HCT116 (cell line): ENCODE data around the gene TWIST2. TPM values are rescaled to one million over a fixed set of nuclear protein-coding genes. Genes with fewer than 3 reads are reported as not detected.

ENCODE experiments used
- ATAC-seq: fragments of 200-7000 bp; cut with Tn5 transposase; 2 replicates; pipeline ENCODE4 v1.9.1; 2020; ENCODE audit warnings: mild to moderate bottlenecking, moderate library complexity
- BruUV-seq: library from RNA; stranded (reverse); fragments of 400-500 nt; replicated peaks from 2 replicates; lab custom pipeline; 2021; lab: Mats Ljungman, UMichigan
- CTCF ChIA-PET: fragments of 300-600 bp; sonication (Branson Sonifier 250); formaldehyde crosslinking; loops from one replicate; lab custom pipeline; 2021; ENCODE audit warnings: antibody characterized with exemption; lab: Charles Lee
- POLR2A ChIA-PET: fragments of 300-600, 350-600 bp; sonication (Branson Sonifier 250); formaldehyde crosslinking; loops from one replicate; lab custom pipeline; 2021; ENCODE audit warnings: antibody characterized with exemption; lab: Charles Lee
- RAD21 ChIA-PET, 2 experiments: fragments of 300-600 bp; sonication (Branson Sonifier 250); formaldehyde crosslinking; loops; one replicate each; lab custom pipeline; 2023; ENCODE audit warnings: low total read pairs in 2 of 2; ENCODE audit not compliant: uncharacterized antibody in 2 of 2, unreplicated experiment in 2 of 2, low non-redundant PET in 1 of 2; lab: Charles Lee
- DNase-seq: peaks from one replicate; pipeline ENCODE4 v3.0.0-alpha.2; 2010; ENCODE audit warnings: low read depth, low spot score
- H2AFZ ChIP-seq: fragments of 200-600 bp; shearing (Covaris generic), sonication (generic); 2 replicates; pipeline ENCODE4 v1.6.1; 2017; ENCODE audit warnings: low read depth, mixed run types, mixed read lengths, antibody characterized with exemption, low read length; ENCODE audit not compliant: poor library complexity, severe bottlenecking
- H3K27ac ChIP-seq: 2 replicates; pipeline ENCODE4 v1.5.1; 2012; ENCODE audit warnings: low read depth, low read length
- H3K27me3 ChIP-seq: fragments of 200-600 bp; sonication (generic); 2 replicates; pipeline ENCODE4 v1.6.1; 2016; ENCODE audit warnings: mixed run types, low read length, mixed read lengths; ENCODE audit not compliant: insufficient read depth
- H3K36me3 ChIP-seq, 2 experiments: fragments of 200-500 bp in 1 of 2; fragments of 200-600 bp in 1 of 2; sonication (Bioruptor generic) in 1 of 2; sonication (generic) in 1 of 2; 2 replicates each; pipeline versions ENCODE4 v1.5.1 to v1.6.1; 2014 to 2016; ENCODE audit warnings: low read length in 2 of 2, inconsistent platforms in 1 of 2, mixed read lengths in 1 of 2, mixed run types in 1 of 2; ENCODE audit not compliant: insufficient read depth in 2 of 2, control insufficient read depth in 1 of 2
- H3K4me1 ChIP-seq, 2 experiments: fragments of 200-600 bp in 1 of 2; sonication (generic) in 1 of 2; 2 replicates each; pipeline versions ENCODE4 v1.5.1 to v1.6.1; 2012 to 2017; ENCODE audit warnings: low read length in 2 of 2, inconsistent platforms in 1 of 2, mild to moderate bottlenecking in 1 of 2, mixed read lengths in 1 of 2, mixed run types in 1 of 2, moderate library complexity in 1 of 2; ENCODE audit not compliant: insufficient read depth in 2 of 2, control insufficient read depth in 1 of 2
- H3K4me2 ChIP-seq: fragments of 200-600 bp; sonication (generic); 2 replicates; pipeline ENCODE4 v1.6.1; 2017; ENCODE audit warnings: mixed run types, low read length, mixed read lengths
- H3K4me3 ChIP-seq, 2 experiments: fragments of 200-600 bp in 1 of 2; sonication (generic) in 1 of 2; replicated peaks in 1 of 2; 2 replicates each; pipeline ENCODE4 v1.5.1; 2011 to 2016; ENCODE audit warnings: low read length in 2 of 2, control low read depth in 1 of 2, low read depth in 1 of 2, mild to moderate bottlenecking in 1 of 2, mixed read lengths in 1 of 2, mixed run types in 1 of 2
- H3K79me2 ChIP-seq: fragments of 200-600 bp; sonication (generic); 2 replicates; pipeline ENCODE4 v1.6.1; 2017; ENCODE audit warnings: mild to moderate bottlenecking, mixed run types, low read length, moderate library complexity, mixed read lengths; ENCODE audit not compliant: insufficient read depth
- H3K9ac ChIP-seq: fragments of 200-600 bp; sonication (generic); 2 replicates; pipeline ENCODE4 v1.6.1; 2016; ENCODE audit warnings: low read length, mixed read lengths
- H3K9me2 ChIP-seq: fragments of 200-600 bp; sonication (generic), shearing (Covaris generic); 2 replicates; pipeline ENCODE4 v1.6.1; 2017; ENCODE audit warnings: mixed run types, mild to moderate bottlenecking, moderate library complexity; ENCODE audit not compliant: insufficient read depth
- H3K9me3 ChIP-seq, 2 experiments: fragments of 200-500 bp in 1 of 2; fragments of 200-600 bp in 1 of 2; sonication (Bioruptor generic) in 1 of 2; sonication (generic) in 1 of 2; 2 replicates each; pipeline ENCODE4 v1.6.1; 2014 to 2017; ENCODE audit warnings: low read length in 2 of 2, mixed read lengths in 2 of 2, inconsistent platforms in 1 of 2, low read depth in 1 of 2, mild to moderate bottlenecking in 1 of 2, mixed run types in 1 of 2, moderate library complexity in 1 of 2; ENCODE audit not compliant: control insufficient read depth in 1 of 2, insufficient read depth in 1 of 2
- H4K20me1 ChIP-seq: fragments of 200-600 bp; sonication (generic), shearing (Covaris generic); 2 replicates; pipeline ENCODE4 v1.6.1; 2017; ENCODE audit warnings: mixed run types, mild to moderate bottlenecking, moderate library complexity; ENCODE audit not compliant: insufficient read depth
- CTCF ChIP-seq, 3 experiments: fragments of 200-600 bp in 1 of 3; sonication (generic) in 1 of 3; IDR thresholded peaks in 2 of 3; conservative IDR thresholded peaks in 1 of 3; 2 replicates each; pipeline ENCODE4 v1.5.1; 2012 to 2017; ENCODE audit warnings: low read depth in 2 of 3, low read length in 2 of 3, antibody characterized with exemption in 1 of 3, borderline replicate concordance in 1 of 3, control low read depth in 1 of 3, mild to moderate bottlenecking in 1 of 3, mixed read lengths in 1 of 3, mixed run types in 1 of 3, moderate library complexity in 1 of 3; ENCODE audit not compliant: insufficient read depth in 1 of 3
- ELF1 ChIP-seq: IDR thresholded peaks from 2 replicates; pipeline ENCODE4 v1.6.1; 2012; ENCODE audit warnings: low read depth, borderline replicate concordance
- EZH2 ChIP-seq: fragments of 200-600 bp; sonication (generic); IDR thresholded peaks from 2 replicates; pipeline ENCODE4 v1.6.1; 2017; ENCODE audit warnings: antibody characterized with exemption, mixed run types
- EZH2phosphoT487 ChIP-seq: fragments of 200-600 bp; IDR thresholded peaks from 2 replicates; pipeline ENCODE4 v1.6.1; 2018; ENCODE audit warnings: antibody characterized with exemption, borderline replicate concordance
- POLR2A ChIP-seq: IDR thresholded peaks from 2 replicates; pipeline ENCODE4 v1.7.0; 2011; ENCODE audit warnings: borderline replicate concordance; ENCODE audit not compliant: insufficient read depth, insufficient read length; ENCODE audit errors: extremely low read depth
- POLR2AphosphoS5 ChIP-seq: IDR thresholded peaks from 2 replicates; pipeline ENCODE4 v1.6.1; 2011; ENCODE audit warnings: mild to moderate bottlenecking, low read depth, low read length, moderate library complexity
- RAD21 ChIP-seq: IDR thresholded peaks from 2 replicates; pipeline ENCODE4 v1.6.1; 2012; ENCODE audit warnings: low read depth, mild to moderate bottlenecking
- SIN3A ChIP-seq: IDR thresholded peaks from 2 replicates; pipeline ENCODE4 v1.6.1; 2012; ENCODE audit warnings: low read depth
- SP1 ChIP-seq: IDR thresholded peaks from 2 replicates; pipeline ENCODE4 v1.6.1; 2012; ENCODE audit warnings: low read depth
- SRF ChIP-seq: IDR thresholded peaks from 2 replicates; pipeline ENCODE4 v1.6.1; 2012; ENCODE audit warnings: low read depth
- YY1 ChIP-seq: IDR thresholded peaks from 2 replicates; pipeline ENCODE4 v1.6.1; 2011; ENCODE audit warnings: low read length, low read depth, moderate library complexity, mild to moderate bottlenecking; ENCODE audit not compliant: insufficient replicate concordance; ENCODE audit errors: extremely low read depth
- ZFX ChIP-seq: fragments of 450-650 bp; IDR thresholded peaks from 2 replicates; pipeline ENCODE4 v1.6.1; 2017
- ZNF274 ChIP-seq: fragments of 200-500 bp; sonication (Bioruptor generic); IDR thresholded peaks from 2 replicates; pipeline ENCODE4 v1.6.1; 2014; ENCODE audit warnings: mild to moderate bottlenecking, low read depth, low read length, inconsistent platforms
- intact Hi-C: fragments of 100-400 bp; cut with micrococcal nuclease; formaldehyde crosslinking; loops from 2 replicates; pipeline ENCODE4 v1.10.0; 2022
- total RNA-seq: library from RNA; stranded (reverse); gene quantifications from one replicate; pipeline ENCODE4 v1.2.1, GENCODE V29; 2021; ENCODE audit not compliant: unreplicated experiment
- TF ChIP-seq, protein P1 (sequence below): IDR thresholded peaks from 2 replicates; pipeline ENCODE4 v1.6.1; 2011; ENCODE audit warnings: mild to moderate bottlenecking, low read length, moderate library complexity; ENCODE audit not compliant: insufficient replicate concordance; ENCODE audit errors: extremely low read depth

TWIST2 gene
- total RNA-seq, 1 experiment from 2014 or later = not detected

DNA sequence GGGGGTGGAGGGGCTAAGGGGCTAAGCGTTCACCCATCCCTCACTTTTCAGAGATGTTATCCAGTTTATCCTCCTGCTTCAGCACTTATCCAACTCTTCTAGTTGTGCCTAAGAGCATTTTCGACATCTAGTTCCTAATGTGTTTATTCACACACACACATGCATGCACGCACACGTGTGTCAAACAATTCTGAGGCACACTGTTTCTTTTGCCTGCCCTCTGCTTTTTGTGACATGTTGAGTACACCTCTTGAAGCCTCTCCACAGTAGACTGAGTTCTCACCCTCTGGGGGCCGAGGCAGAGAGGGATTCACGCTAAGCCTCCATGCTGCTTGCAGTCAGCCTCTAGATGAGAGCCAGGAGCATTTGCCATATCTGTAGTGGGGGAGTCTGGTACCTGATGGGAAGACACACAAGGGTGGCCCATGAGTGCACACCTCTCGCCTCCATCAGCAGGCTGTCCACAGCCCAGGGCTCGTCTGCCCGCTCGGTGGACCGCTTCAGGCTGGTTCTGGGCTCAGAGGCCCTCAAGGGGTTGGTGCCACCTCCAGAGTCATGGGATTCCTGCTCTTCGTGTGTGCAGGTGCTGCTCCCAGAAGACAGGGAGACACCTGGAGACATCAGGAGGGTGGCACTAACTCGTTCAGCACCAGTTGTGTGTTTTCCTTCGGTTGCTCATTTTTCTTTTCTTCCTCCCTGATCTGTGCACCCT, 11.9 kb downstream of the TWIST2 start (continued):
- TF ChIP-seq CTCF (IDR thresholded peaks at IDR 0.05 in 2 of 3, conservative IDR thresholded peaks at IDR 0.05 in 1 of 3; ENCODE audit: borderline replicate concordance in 1 of 3, insufficient read depth in 1 of 3, low read depth in 2 of 3, low read length in 2 of 3) (no peak), EZH2 (no peak), ZNF274 (no peak), POLR2AphosphoS5 (no peak), ELF1 (no peak), POLR2A (no peak)
- TF ChIP-seq, protein P1, sequence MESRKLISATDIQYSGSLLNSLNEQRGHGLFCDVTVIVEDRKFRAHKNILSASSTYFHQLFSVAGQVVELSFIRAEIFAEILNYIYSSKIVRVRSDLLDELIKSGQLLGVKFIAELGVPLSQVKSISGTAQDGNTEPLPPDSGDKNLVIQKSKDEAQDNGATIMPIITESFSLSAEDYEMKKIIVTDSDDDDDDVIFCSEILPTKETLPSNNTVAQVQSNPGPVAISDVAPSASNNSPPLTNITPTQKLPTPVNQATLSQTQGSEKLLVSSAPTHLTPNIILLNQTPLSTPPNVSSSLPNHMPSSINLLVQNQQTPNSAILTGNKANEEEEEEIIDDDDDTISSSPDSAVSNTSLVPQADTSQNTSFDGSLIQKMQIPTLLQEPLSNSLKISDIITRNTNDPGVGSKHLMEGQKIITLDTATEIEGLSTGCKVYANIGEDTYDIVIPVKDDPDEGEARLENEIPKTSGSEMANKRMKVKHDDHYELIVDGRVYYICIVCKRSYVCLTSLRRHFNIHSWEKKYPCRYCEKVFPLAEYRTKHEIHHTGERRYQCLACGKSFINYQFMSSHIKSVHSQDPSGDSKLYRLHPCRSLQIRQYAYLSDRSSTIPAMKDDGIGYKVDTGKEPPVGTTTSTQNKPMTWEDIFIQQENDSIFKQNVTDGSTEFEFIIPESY = no peak

DNA sequence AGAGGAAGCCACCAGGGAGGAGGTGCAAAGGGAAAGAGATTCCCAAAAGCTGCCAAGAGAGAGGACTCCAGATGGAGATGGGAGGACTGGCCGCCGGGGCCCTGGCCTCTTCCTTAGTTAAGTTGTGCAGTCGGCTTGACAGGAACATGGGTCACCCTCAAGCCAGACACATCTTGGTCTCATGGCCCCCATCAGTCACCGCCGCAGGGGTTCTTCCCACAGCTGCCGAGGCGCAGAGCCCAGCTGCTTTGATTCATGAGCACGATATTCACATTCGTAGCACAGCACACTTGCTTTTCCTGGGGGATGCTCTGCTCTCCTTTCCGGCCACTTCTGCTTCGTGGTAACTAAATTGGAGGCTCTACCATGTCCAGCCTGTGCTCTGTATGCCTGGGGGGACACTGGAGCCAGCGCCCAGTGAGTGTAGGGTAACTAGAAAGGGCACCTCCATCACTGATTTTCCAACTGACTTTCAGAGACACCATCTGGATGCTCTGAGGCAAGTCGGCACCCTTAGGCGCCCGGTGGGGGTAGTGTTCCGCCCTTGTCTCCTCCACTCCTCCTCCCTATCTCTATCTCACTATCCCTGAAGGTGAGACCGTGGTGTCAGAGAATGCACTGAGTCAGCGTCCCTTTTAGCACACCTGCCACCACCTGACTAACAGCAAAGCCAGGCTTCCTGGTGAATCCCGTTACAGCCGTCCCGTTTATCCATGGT, 13.3 kb downstream of the TWIST2 start:
- RAD21 ChIA-PET = no interaction called here
- ATAC-seq = no peak
- Histone ChIP-seq H2AFZ (no peak overlapping the region), H3K4me2 (no peak overlapping the region), H4K20me1 (no peaks in the 10 kb centered on the region), H3K9me3 (no peaks in the 10 kb centered on the region), H3K9me2 (no peaks in the 10 kb centered on the region), H3K9ac (no peak overlapping the region), H3K36me3 (no peaks in the 10 kb centered on the region), H3K27ac (no peak overlapping the region), H3K79me2 (no peaks in the 10 kb centered on the region), H3K4me1 (peaks cover 19 to 25% of the 10 kb centered on the region in 2 experiments), H3K4me3 (no peak overlapping the region), H3K27me3 (peaks cover 5% of the 10 kb centered on the region; the same call in 1 of the 2 replicates)
- no TSS peak for BruUV-seq
- DNase-seq = no peak
- intact Hi-C loops = no loop called here
- CTCF ChIA-PET = no interaction called here
- POLR2A ChIA-PET = no interaction called here
- TF ChIP-seq SP1 = no peak
- no peak for TF ChIP-seq ZNF274
- no peak for TF ChIP-seq ZFX
- no peak for TF ChIP-seq YY1
- TF ChIP-seq SIN3A = no peak
- TF ChIP-seq EZH2phosphoT487 = no peak
- TF ChIP-seq SRF = no peak
- no peak for TF ChIP-seq POLR2A
- TF ChIP-seq RAD21 = no peak
